GM18951 (cell line): ENCODE measurements around the gene SNRNP40.

Experiments used
- POLR2A ChIP-seq: IDR thresholded peaks from 4 replicates; pipeline ENCODE4 v1.6.1; 2011; ENCODE audit warnings: mild to moderate bottlenecking; ENCODE audit not compliant: insufficient read length, insufficient read depth; ENCODE audit errors: extremely low read depth
- in situ Hi-C: fragments of 300-500 bp; cut with MboI; formaldehyde crosslinking; loops from one replicate; pipeline ENCODE4 v1.12.0; 2022; ENCODE audit warnings: low sequenced_read_pairs, mixed read lengths, inconsistent platforms; ENCODE audit not compliant: unreplicated experiment

Gene SNRNP40

DNA sequence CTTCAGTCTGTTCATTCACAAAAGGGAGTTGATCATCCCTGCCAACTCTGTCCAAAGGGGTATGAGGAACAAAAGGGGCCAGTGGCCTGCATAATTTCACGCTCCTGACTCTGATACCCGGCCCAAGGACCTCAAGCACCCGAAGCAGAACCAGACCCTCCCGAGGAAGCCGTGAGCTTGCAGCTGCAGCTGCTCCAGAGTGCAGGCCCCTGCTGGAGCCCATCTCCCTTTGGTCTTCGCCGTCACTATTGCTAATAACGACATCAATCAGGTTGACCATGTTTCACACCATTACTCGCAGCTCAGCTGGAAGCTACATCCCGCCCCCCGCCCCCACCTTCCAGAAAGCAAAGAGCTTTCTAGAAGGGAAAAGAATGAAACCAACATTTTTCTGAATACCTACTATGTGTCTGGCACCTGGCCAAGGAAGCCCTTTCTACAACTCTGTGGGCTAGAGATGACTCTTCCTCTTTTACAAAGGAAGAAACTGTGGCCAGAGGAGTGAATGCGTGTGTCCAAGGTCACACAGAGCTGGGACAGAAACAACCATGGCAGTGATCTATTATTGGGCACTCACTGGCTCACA, 62.4 kb downstream of the SNRNP40 start:
- no peak for TF ChIP-seq POLR2A
- in situ Hi-C loops, result no loop called here

DNA sequence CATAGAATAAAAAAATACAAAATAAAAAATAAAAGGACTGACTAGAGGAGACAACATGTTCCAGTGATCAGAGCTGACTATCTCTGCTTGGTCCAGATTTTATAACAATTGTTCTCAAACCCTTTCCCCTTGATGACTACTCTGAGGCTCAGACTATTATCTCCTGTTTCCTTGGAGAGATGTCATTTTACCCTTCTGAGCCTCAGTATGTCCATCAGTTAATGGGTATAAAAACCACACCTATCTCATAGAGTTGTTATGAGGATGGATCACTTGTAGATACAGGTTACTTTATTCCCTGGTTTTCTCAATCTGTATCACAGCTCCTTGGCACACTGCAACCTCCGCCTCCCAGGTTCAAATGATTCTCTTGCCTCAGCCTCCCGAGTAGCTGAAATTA, 63.9 kb downstream of the SNRNP40 start:
- in situ Hi-C loops, result no loop called here
- no peak for TF ChIP-seq POLR2A

DNA sequence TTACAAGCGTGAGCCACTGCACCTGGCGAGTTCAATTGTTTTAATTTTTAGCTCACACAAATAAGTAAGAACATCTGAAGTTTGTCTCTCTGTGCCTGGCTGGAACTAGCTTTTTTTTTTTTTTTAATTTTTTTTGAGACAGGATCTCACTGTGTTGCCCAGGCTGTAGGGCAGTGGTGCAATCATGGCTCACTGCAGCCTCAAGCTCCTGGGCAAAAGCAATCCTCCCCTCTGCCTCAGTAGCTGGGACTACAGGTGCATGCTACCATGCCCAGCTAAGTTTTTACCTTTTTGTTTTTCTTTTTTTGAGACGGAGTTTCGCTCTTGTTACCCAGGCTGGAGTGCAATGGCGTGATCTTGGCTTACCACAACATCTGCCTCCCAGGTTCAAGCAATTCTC, 64.8 kb downstream of the SNRNP40 start:
- in situ Hi-C loops, result no loop called here
- TF ChIP-seq POLR2A, result no peak

GRCh38 chr1:31230378-31230777, 66.2 kb downstream of the SNRNP40 start:
- in situ Hi-C loops, result no loop called here
- TF ChIP-seq POLR2A, result no peak

DNA sequence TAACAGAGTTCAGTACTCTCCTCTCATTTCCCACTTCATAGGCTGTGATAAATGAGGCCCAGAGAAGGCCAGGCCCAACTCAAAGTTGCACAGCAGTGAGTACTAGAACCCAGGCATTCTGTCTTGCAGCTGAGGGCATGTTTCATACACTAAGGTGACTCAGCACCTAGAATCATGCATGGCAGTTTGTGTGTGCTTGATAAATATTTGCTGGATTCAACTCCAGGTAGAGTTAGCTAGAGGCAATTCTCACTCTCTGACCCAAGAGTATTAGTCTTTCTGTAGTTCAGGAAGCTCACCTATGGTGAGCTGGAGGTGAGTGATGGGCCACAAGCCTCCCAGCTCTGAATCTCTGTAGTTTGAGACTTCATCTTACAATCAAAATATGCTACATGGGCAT, 67.6 kb downstream of the SNRNP40 start:
- in situ Hi-C loops, result no loop called here
- no peak for TF ChIP-seq POLR2A

GRCh38 chr1:31227891-31228568, 68.6 kb downstream of the SNRNP40 start:
- TF ChIP-seq POLR2A, result no peak
- in situ Hi-C loops, result no loop called here

DNA sequence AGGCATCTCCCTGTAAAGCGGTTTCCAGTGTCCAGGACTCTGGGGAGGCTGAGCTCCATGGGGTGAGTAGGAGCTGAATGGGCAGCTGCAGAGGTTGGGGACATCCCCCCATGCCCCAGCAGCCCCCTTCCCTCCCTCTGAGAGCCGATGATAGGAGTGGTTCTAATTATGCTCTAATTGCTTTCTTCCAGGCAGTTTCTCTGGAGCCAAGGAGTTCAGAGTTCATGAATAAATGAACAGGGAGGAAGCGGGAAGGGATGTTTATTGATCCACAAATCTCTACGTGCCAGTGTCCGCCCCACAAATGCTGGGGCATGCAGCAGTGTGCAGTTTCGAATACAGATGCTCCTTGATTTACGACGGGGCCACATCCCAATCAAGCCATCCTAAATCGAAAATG, 72.5 kb downstream of the SNRNP40 start:
- no peak for TF ChIP-seq POLR2A
- in situ Hi-C loops, result no loop called here

- no peak for TF ChIP-seq POLR2A
- in situ Hi-C loops, result no loop called here
Measured at GRCh38 chr1:31222176-31222575, 74.4 kb downstream of the SNRNP40 start.

DNA sequence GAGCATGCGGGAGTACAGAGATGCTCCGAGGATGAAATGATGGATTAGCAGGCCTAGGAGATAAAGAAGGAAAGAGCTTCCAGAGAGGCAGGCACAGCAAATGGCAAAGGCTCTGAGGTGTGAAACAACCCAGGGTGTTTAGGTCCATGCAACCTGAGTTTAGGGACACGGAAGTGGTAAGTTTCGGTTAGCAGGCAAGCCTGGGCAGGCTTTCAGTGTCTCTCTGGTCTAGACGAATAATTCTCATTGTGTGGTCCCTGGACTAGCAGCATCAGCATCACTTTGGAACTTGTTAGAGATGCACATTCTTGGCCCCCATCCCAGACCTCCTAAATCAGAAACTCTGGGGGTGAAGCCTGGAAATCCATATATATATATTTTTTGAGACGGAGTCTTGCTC, 75.5 kb downstream of the SNRNP40 start:
- no peak for TF ChIP-seq POLR2A
- in situ Hi-C loops, result no loop called here

- no peak for TF ChIP-seq POLR2A
- in situ Hi-C loops, result no loop called here
Measured at GRCh38 chr1:31219489-31219888, 77.1 kb downstream of the SNRNP40 start.

DNA sequence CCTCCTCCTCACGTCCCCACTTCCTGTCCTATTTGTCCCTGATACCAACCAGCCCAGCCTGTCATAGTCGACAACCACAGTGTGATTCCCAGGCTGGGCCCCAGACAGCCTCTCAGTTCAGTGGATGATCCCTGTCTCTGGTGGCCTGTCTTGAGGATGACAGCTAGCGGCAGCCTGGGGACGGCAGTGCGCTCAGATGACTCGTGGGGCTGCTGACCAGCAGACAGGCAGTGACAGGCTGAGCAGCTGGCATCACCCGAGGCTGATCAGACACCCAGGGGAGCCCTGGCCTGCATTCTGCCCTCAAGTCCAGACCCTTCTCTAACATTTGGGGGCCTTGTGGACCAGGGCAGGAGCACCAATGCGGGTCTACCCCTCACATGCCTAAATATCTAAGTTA, 77.9 kb downstream of the SNRNP40 start:
- in situ Hi-C loops, result no loop called here
- TF ChIP-seq POLR2A, result no peak

- no peak for TF ChIP-seq POLR2A
- in situ Hi-C loops, result no loop called here
Measured at GRCh38 chr1:31216016-31216415, 80.6 kb downstream of the SNRNP40 start.

- no peak for TF ChIP-seq POLR2A
- in situ Hi-C loops, result no loop called here
Measured at GRCh38 chr1:31215065-31215570, 81.5 kb downstream of the SNRNP40 start.

DNA sequence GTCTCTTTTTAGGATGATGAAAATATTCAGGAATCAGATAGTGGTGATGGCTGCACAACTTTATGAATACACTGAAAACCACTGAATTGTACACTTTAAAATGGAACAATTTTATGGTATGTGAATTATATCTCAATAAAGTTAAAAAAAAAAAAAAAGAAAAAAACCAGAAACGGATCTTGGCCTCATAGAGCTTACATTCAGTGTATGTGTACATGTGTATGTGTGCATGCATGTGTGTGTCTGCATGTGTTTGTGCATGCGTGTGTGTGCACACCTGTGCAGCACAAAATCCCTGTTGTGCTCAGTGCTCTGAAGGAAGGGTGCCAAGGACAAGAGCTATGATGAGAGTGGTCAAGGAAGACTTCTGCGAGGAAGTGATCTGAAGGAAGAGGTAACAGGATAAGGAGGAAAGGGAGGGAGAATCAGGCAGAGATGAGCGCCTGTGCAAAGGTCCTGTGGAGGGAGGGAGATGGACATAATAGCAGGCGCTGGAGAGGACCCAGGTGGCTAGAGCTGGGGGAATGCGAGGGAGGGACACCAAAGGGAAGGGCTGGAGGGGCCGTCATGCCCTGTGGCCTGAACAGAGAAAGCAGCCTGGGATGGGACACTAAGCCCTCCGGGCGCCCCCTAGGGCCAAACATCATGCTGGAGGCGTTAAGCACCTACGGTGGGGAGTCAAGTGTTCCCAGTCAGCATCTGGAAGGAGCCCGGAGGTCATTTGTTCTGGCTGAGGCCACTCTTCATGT, 82.1 kb downstream of the SNRNP40 start:
- TF ChIP-seq POLR2A, result no peak
- in situ Hi-C loops, result no loop called here
